Liver (tissue), 9 donors: ENCODE data around the gene TMEM51. TPM values are rescaled to one million over a fixed set of nuclear protein-coding genes. Genes with fewer than 3 reads are reported as not detected.

Experiments
- DNase-seq: peaks from one replicate; pipeline ENCODE4 v3.0.0-alpha.2; 2017; ENCODE audit warnings: low spot score
- H3K27ac ChIP-seq, 2 donors: one replicate each; pipeline ENCODE4 v1.7.0; 2013; ENCODE audit warnings: inconsistent platforms in 2 of 2, low read length in 2 of 2, control low read depth in 1 of 2, low read depth in 1 of 2, mild to moderate bottlenecking in 1 of 2
- H3K27me3 ChIP-seq, 4 donors: one replicate each; pipeline versions ENCODE4 v1.6.1 to v1.7.0; 2013; ENCODE audit warnings: low read length in 3 of 4, inconsistent platforms in 1 of 4, mild to moderate bottlenecking in 1 of 4, moderate library complexity in 1 of 4; ENCODE audit not compliant: control insufficient read depth in 4 of 4, insufficient read depth in 4 of 4
- H3K36me3 ChIP-seq, 4 donors: one replicate each; pipeline versions ENCODE4 v1.6.1 to v1.7.0; 2013; ENCODE audit warnings: low read length in 3 of 4, mild to moderate bottlenecking in 3 of 4, low read depth in 1 of 4, moderate library complexity in 1 of 4; ENCODE audit not compliant: control insufficient read depth in 4 of 4, insufficient read depth in 3 of 4
- H3K4me1 ChIP-seq, 4 donors: one replicate each; pipeline versions ENCODE4 v1.6.1 to v1.7.0; 2013; ENCODE audit warnings: low read length in 3 of 4, mild to moderate bottlenecking in 3 of 4, moderate library complexity in 1 of 4; ENCODE audit not compliant: control insufficient read depth in 4 of 4, insufficient read depth in 4 of 4
- H3K4me3 ChIP-seq, 3 donors: one replicate each; pipeline versions ENCODE4 v1.6.1 to v1.7.0; 2013; ENCODE audit warnings: low read length in 3 of 3, control low read depth in 1 of 3, low read depth in 1 of 3, mild to moderate bottlenecking in 1 of 3
- H3K9ac ChIP-seq, 2 donors: one replicate each; pipeline ENCODE4 v1.7.0; 2013; ENCODE audit warnings: low read length in 2 of 2, mild to moderate bottlenecking in 2 of 2, moderate library complexity in 2 of 2, control low read depth in 1 of 2, low read depth in 1 of 2
- H3K9me3 ChIP-seq, 4 donors: one replicate each; pipeline versions ENCODE4 v1.6.1 to v1.7.0; 2013; ENCODE audit warnings: low read length in 3 of 4; ENCODE audit not compliant: control insufficient read depth in 4 of 4
- ATF3 ChIP-seq: IDR thresholded peaks from 2 replicates; pipeline ENCODE4 v1.6.1; 2016; ENCODE audit warnings: antibody characterized with exemption
- CTCF ChIP-seq: fragments of 150-350 bp; IDR thresholded peaks from 2 replicates; pipeline ENCODE4 v1.5.1; 2017; ENCODE audit warnings: improper control_type of control experiment, low read depth, low read length; ENCODE audit not compliant: missing input control
- EGR1 ChIP-seq, 2 donors: IDR thresholded peaks; 2 replicates each; pipeline ENCODE4 v1.6.1; 2016 to 2018; ENCODE audit warnings: antibody characterized with exemption in 2 of 2, low read depth in 2 of 2
- FOXA1 ChIP-seq: IDR thresholded peaks from 2 replicates; pipeline ENCODE4 v1.6.1; 2016; ENCODE audit warnings: antibody characterized with exemption
- FOXA2 ChIP-seq: IDR thresholded peaks from 2 replicates; pipeline ENCODE4 v1.6.1; 2016; ENCODE audit warnings: antibody characterized with exemption
- GABPA ChIP-seq, 2 donors: IDR thresholded peaks in 1 of 2; conservative IDR thresholded peaks in 1 of 2; 2 replicates each; pipeline ENCODE4 v1.6.1; 2016; ENCODE audit warnings: antibody characterized with exemption in 2 of 2, mild to moderate bottlenecking in 1 of 2, moderate library complexity in 1 of 2
- HNF4A ChIP-seq, 2 donors: conservative IDR thresholded peaks; 2 replicates each; pipeline ENCODE4 v1.6.1; 2016; ENCODE audit warnings: antibody characterized with exemption in 2 of 2, mild to moderate bottlenecking in 2 of 2
- HNF4G ChIP-seq: IDR thresholded peaks from 2 replicates; pipeline ENCODE4 v1.6.1; 2016; ENCODE audit warnings: antibody characterized with exemption
- JUND ChIP-seq, 2 donors: IDR thresholded peaks; 2 replicates each; pipeline ENCODE4 v1.6.1; 2016; ENCODE audit warnings: antibody characterized with exemption in 2 of 2
- MAX ChIP-seq: IDR thresholded peaks from 2 replicates; pipeline ENCODE4 v1.6.1; 2016; ENCODE audit warnings: antibody characterized with exemption
- NR2F2 ChIP-seq: IDR thresholded peaks from 2 replicates; pipeline ENCODE4 v1.6.1; 2016; ENCODE audit warnings: antibody characterized with exemption
- RAD21 ChIP-seq, 2 donors: IDR thresholded peaks; 2 replicates each; pipeline ENCODE4 v1.6.1; 2016; ENCODE audit warnings: antibody characterized with exemption in 2 of 2, mild to moderate bottlenecking in 2 of 2
- REST ChIP-seq: IDR thresholded peaks from 2 replicates; pipeline ENCODE4 v1.6.1; 2016; ENCODE audit warnings: antibody characterized with exemption, mild to moderate bottlenecking
- RXRA ChIP-seq, 2 donors: IDR thresholded peaks; 2 replicates each; pipeline ENCODE4 v1.6.1; 2017 to 2018; ENCODE audit warnings: antibody characterized with exemption in 2 of 2, mild to moderate bottlenecking in 1 of 2
- SP1 ChIP-seq: IDR thresholded peaks from 2 replicates; pipeline ENCODE4 v1.6.1; 2018; ENCODE audit warnings: antibody characterized with exemption, mild to moderate bottlenecking
- TAF1 ChIP-seq: conservative IDR thresholded peaks from 2 replicates; pipeline ENCODE4 v1.6.1; 2016; ENCODE audit warnings: antibody characterized with exemption, mild to moderate bottlenecking
- YY1 ChIP-seq: IDR thresholded peaks from 2 replicates; pipeline ENCODE4 v1.6.1; 2016; ENCODE audit warnings: antibody characterized with exemption, mild to moderate bottlenecking
- ZBTB33 ChIP-seq: IDR thresholded peaks from 2 replicates; pipeline ENCODE4 v1.6.1; 2016; ENCODE audit warnings: antibody characterized with exemption
- WGBS: extraction: QIAGEN DNeasy Blood & Tissue Kit; methylation state at CpG from one replicate; pipeline ENCODE4 v1.1.7; 2013; 5-methylcytosine and 5-hydroxymethylcytosine counted together
- polyA plus RNA-seq, 2 donors: library from polyadenylated mRNA; stranded (reverse) in 1 of 2; unstranded in 1 of 2; fragments of 200-250 nt in 1 of 2; fragments of >200 nt in 1 of 2; fragmentation: Nextera tagmentation in 1 of 2; extraction: Ambion mirVana in 1 of 2; gene quantifications; one replicate each; pipeline versions ENCODE4 v1.2.1 to v1.2.3, GENCODE V29; 2013 to 2015
- total RNA-seq, 2 donors: library from RNA; depleted of rRNA; stranded (reverse); fragments of >200 nt; gene quantifications; one replicate each; pipeline ENCODE4 v1.2.3, GENCODE V29; 2014
- donor health status: healthy.
- donor health status: healthy.
- donor health status: healthy.
- donor health status: healthy.
- donor health status: healthy.

The TMEM51 gene
- total and polyA plus RNA-seq, 4 donors: 1.3 to 2.7 (median 1.9) TPM

- Histone ChIP-seq H3K27me3 (no peaks in the 10 kb centered on the region), H3K9me3 (peaks cover 0 to 3% (median under 1%) of the 10 kb centered on the region in 4 donors), H3K27ac (peak overlapping the region; percentile 25 to 45), H3K9ac (no peak overlapping the region), H3K4me3 (no peak overlapping the region), H3K4me1 (no peaks in the 10 kb centered on the region), H3K36me3 (no peaks in the 10 kb centered on the region)
- WGBS: 48% methylated on average over 20 of the region's 20 CpGs
- TF ChIP-seq HNF4A (conservative IDR thresholded peaks at IDR 0.05) (no peak), NR2F2 (no peak), RXRA (IDR thresholded peaks at IDR 0.05) (no peak), ATF3 (no peak), YY1 (no peak), GABPA (IDR thresholded peaks at IDR 0.05 in 1 of 2, conservative IDR thresholded peaks at IDR 0.05 in 1 of 2) (no peak), EGR1 (IDR thresholded peaks at IDR 0.05; ENCODE audit: low read depth in 2 of 2) (no peak), FOXA2 (no peak), TAF1 (no peak), HNF4G (no peak), REST (no peak), JUND (IDR thresholded peaks at IDR 0.05) (no peak), ZBTB33 (no peak), MAX (no peak), FOXA1 (no peak), SP1 (no peak), RAD21 (IDR thresholded peaks at IDR 0.05) (no peak)
- no peak for DNase-seq
Measured at GRCh38 chr1:15261155-15262002, 107.8 kb downstream of the TMEM51 start.

GRCh38 chr1:15262003-15262377, 108.4 kb downstream of the TMEM51 start:
- DNase-seq: no peak
- H3K4me3 ChIP-seq: no peak overlapping the region

More at GRCh38 chr1:15262003-15262377, 108.4 kb downstream of the TMEM51 start:
- Histone ChIP-seq H3K36me3 (no peaks in the 10 kb centered on the region), H3K4me1 (no peaks in the 10 kb centered on the region), H3K9ac (no peak overlapping the region), H3K27me3 (no peaks in the 10 kb centered on the region), H3K27ac (peak overlapping the region in 1 of 2 donors; percentile 45), H3K9me3 (peaks cover 0 to 3% (median under 1%) of the 10 kb centered on the region in 4 donors)
- WGBS: 87% methylated on average over 2 of the region's 2 CpGs
- TF ChIP-seq TAF1: no peak
- TF ChIP-seq ZBTB33: no peak
- TF ChIP-seq FOXA1: no peak
- TF ChIP-seq CTCF: no peak
- no peak for TF ChIP-seq JUND (IDR thresholded peaks at IDR 0.05)
- no peak for TF ChIP-seq ATF3
